Hepatocyte (in vitro differentiated cells): ENCODE data around the gene HORMAD2. TPM values are rescaled to one million over a fixed set of nuclear protein-coding genes. Genes with fewer than 3 reads are reported as not detected.

Source experiments
- DNase-seq: peaks from one replicate; pipeline ENCODE4 v3.0.0-alpha.2; 2016; ENCODE audit warnings: low spot score
- H2AFZ ChIP-seq: fragments of 200-600 bp; sonication (generic); 2 replicates; pipeline ENCODE4 v1.6.0; 2016; ENCODE audit warnings: antibody characterized with exemption, mild to moderate bottlenecking
- H3K27ac ChIP-seq: fragments of 200-600 bp; sonication (generic); 2 replicates; pipeline ENCODE4 v1.5.1; 2016; ENCODE audit warnings: mild to moderate bottlenecking
- H3K27me3 ChIP-seq: fragments of 200-600 bp; sonication (generic); 2 replicates; pipeline ENCODE4 v1.6.1; 2016
- H3K36me3 ChIP-seq: fragments of 200-600 bp; sonication (generic); replicated peaks from 2 replicates; pipeline ENCODE4 v1.5.1; 2016; ENCODE audit warnings: low read depth; ENCODE audit not compliant: insufficient read depth
- H3K4me1 ChIP-seq: fragments of 200-600 bp; sonication (generic); 2 replicates; pipeline ENCODE4 v1.5.1; 2016; ENCODE audit warnings: mild to moderate bottlenecking, moderate library complexity; ENCODE audit not compliant: insufficient read depth
- H3K4me2 ChIP-seq: fragments of 200-600 bp; sonication (generic); 2 replicates; pipeline ENCODE4 v1.6.0; 2016
- H3K4me3 ChIP-seq: fragments of 200-600 bp; sonication (generic); 2 replicates; pipeline ENCODE4 v1.5.1; 2016; ENCODE audit warnings: mild to moderate bottlenecking
- H3K79me2 ChIP-seq: fragments of 200-600 bp; sonication (generic); 2 replicates; pipeline ENCODE4 v1.6.0; 2017; ENCODE audit warnings: mild to moderate bottlenecking
- H3K9me2 ChIP-seq: fragments of 200-600 bp; sonication (generic); replicated peaks from 2 replicates; pipeline ENCODE4 v1.6.0; 2017; ENCODE audit warnings: mild to moderate bottlenecking; ENCODE audit not compliant: insufficient read depth
- H3K9me3 ChIP-seq: fragments of 200-600 bp; sonication (generic); 2 replicates; pipeline ENCODE4 v1.5.1; 2016; ENCODE audit warnings: low read depth, mild to moderate bottlenecking
- H4K20me1 ChIP-seq: fragments of 200-600 bp; sonication (generic); 2 replicates; pipeline ENCODE4 v1.6.0; 2016; ENCODE audit warnings: mild to moderate bottlenecking; ENCODE audit not compliant: insufficient read depth, poor library complexity, severe bottlenecking
- CTCF ChIP-seq: fragments of 200-600 bp; sonication (generic); IDR thresholded peaks from 2 replicates; pipeline ENCODE4 v1.5.1; 2016; ENCODE audit warnings: antibody characterized with exemption, mild to moderate bottlenecking; ENCODE audit not compliant: poor library complexity
- EZH2 ChIP-seq: fragments of 200-600 bp; sonication (generic); IDR thresholded peaks from 2 replicates; pipeline ENCODE4 v1.6.1; 2016; ENCODE audit warnings: antibody characterized with exemption, mild to moderate bottlenecking, borderline replicate concordance
- EZH2phosphoT487 ChIP-seq: fragments of 200-600 bp; sonication (generic); IDR thresholded peaks from one replicate; pipeline ENCODE4 v1.6.1; 2018; ENCODE audit warnings: antibody characterized with exemption, mild to moderate bottlenecking, low read depth, moderate library complexity; ENCODE audit not compliant: unreplicated experiment, severe bottlenecking
- WGBS: methylation state at CpG from one replicate; pipeline ENCODE4 v1.1.6; 2016; ENCODE audit warnings: low lambda C conversion rate; ENCODE audit errors: missing lambda C conversion rate; 5-methylcytosine and 5-hydroxymethylcytosine counted together
- polyA plus RNA-seq: library from polyadenylated mRNA; unstranded; fragments of >200 nt; fragmentation: Nextera tagmentation; extraction: Ambion mirVana; gene quantifications from 2 replicates; pipeline ENCODE4 v1.2.1, GENCODE V29; 2016
- total RNA-seq: library from RNA; depleted of rRNA; stranded (reverse); fragments of >200 nt; gene quantifications from 2 replicates; pipeline ENCODE4 v1.2.3, GENCODE V29; 2014

The HORMAD2 gene
- total and polyA plus RNA-seq, 2 experiments from 2014 or later, result not detected

- H3K27ac ChIP-seq, result no peak overlapping the region
- H3K4me1 ChIP-seq, result no peaks in the 10 kb centered on the region
- H3K9me2 ChIP-seq, result no peaks in the 10 kb centered on the region
- H3K4me2 ChIP-seq, result no peak overlapping the region
- H3K79me2 ChIP-seq, result no peaks in the 10 kb centered on the region
- H3K27me3 ChIP-seq, result no peaks in the 10 kb centered on the region
- no peak overlapping the region for H2AFZ ChIP-seq
- 85% methylated on average over 1 of the region's 1 CpG for WGBS
- no peaks in the 10 kb centered on the region for H4K20me1 ChIP-seq
- H3K4me3 ChIP-seq, result no peak overlapping the region
- DNase-seq, result no peak
- H3K9me3 ChIP-seq, result no peaks in the 10 kb centered on the region
- no peak for TF ChIP-seq EZH2phosphoT487
- no peak for TF ChIP-seq CTCF
- no peak for TF ChIP-seq EZH2
- no peaks in the 10 kb centered on the region for H3K36me3 ChIP-seq
These were observed 69.9 kb downstream of the HORMAD2 start for GRCh38 chr22:30150212-30150611.

GRCh38 chr22:30158277-30158676 is 78.0 kb downstream of the HORMAD2 start:
- Histone ChIP-seq H3K27me3 (no peaks in the 10 kb centered on the region), H3K9me3 (no peaks in the 10 kb centered on the region), H3K4me1 (peaks cover 5% of the 10 kb centered on the region), H3K79me2 (no peaks in the 10 kb centered on the region), H3K4me2 (no peak overlapping the region), H2AFZ (no peak overlapping the region), H3K36me3 (no peaks in the 10 kb centered on the region), H3K27ac (no peak overlapping the region), H4K20me1 (no peaks in the 10 kb centered on the region), H3K4me3 (no peak overlapping the region), H3K9me2 (no peaks in the 10 kb centered on the region)
- TF ChIP-seq CTCF (no peak), EZH2 (no peak)
- DNase-seq, result no peak
- no CpG with 5 or more reads among the region's 1 CpG for WGBS

GRCh38 chr22:30158744-30159500 is 78.7 kb downstream of the HORMAD2 start:
- no peak overlapping the region for H2AFZ ChIP-seq
- no peaks in the 10 kb centered on the region for H3K27me3 ChIP-seq
- H3K4me2 ChIP-seq, result no peak overlapping the region
- no peaks in the 10 kb centered on the region for H3K79me2 ChIP-seq
- WGBS, result 93% methylated on average over 11 of the region's 11 CpGs
- TF ChIP-seq EZH2, result no peak
- TF ChIP-seq CTCF, result no peak
- no peak for TF ChIP-seq EZH2phosphoT487
- peak overlapping the region; percentile 33 for H3K27ac ChIP-seq
- no peaks in the 10 kb centered on the region for H3K36me3 ChIP-seq
- peaks cover 5% of the 10 kb centered on the region for H3K4me1 ChIP-seq
- H3K4me3 ChIP-seq, result no peak overlapping the region
- DNase-seq, result no peak
- H4K20me1 ChIP-seq, result no peaks in the 10 kb centered on the region
- no peaks in the 10 kb centered on the region for H3K9me3 ChIP-seq
- H3K9me2 ChIP-seq, result no peaks in the 10 kb centered on the region
